KOPT-K1 (cell line): ENCODE measurements around the gene ZNF229.
"Not testable (repeated sequence)": the region's sequence is repeated elsewhere in the genome, so short reads cannot be mapped to it uniquely, and the experiment has no call there.

ENCODE experiments used
- H3K27ac ChIP-seq: fragments of 200-600 bp; sonication (generic); 2 replicates; pipeline ENCODE4 v1.5.1; 2016; ENCODE audit warnings: antibody characterized with exemption, mild to moderate bottlenecking, low read depth, low read length; ENCODE audit not compliant: poor library complexity, severe bottlenecking
- H3K36me3 ChIP-seq: fragments of 200-600 bp; sonication (generic); 2 replicates; pipeline ENCODE4 v1.5.1; 2017; ENCODE audit warnings: antibody characterized with exemption, mild to moderate bottlenecking, low read length, moderate library complexity; ENCODE audit not compliant: insufficient read depth
- H3K9me3 ChIP-seq: fragments of 200-600 bp; sonication (generic); 2 replicates; pipeline ENCODE4 v1.5.1; 2017; ENCODE audit warnings: antibody characterized with exemption, low read length, mild to moderate bottlenecking; ENCODE audit not compliant: insufficient read depth, poor library complexity, severe bottlenecking

The ZNF229 gene

GRCh38 chr19:44389268-44389667, 59.0 kb downstream of the ZNF229 start:
- H3K9me3 ChIP-seq, H3K36me3 ChIP-seq, H3K27ac ChIP-seq: not testable (repeated sequence)
